ENCODE results near the gene ABHD2. TPM values are rescaled to one million over a fixed set of nuclear protein-coding genes. Genes with fewer than 3 reads are reported as not detected.
"Not testable (repeated sequence)": the region's sequence is repeated elsewhere in the genome, so short reads cannot be mapped to it uniquely, and the experiment has no call there.

The ABHD2 gene
- total and polyA plus RNA-seq, 2 donors (not counting 1 experiment from before 2014, with no cell fraction given): 39.5 to 84.9 TPM

DNA sequence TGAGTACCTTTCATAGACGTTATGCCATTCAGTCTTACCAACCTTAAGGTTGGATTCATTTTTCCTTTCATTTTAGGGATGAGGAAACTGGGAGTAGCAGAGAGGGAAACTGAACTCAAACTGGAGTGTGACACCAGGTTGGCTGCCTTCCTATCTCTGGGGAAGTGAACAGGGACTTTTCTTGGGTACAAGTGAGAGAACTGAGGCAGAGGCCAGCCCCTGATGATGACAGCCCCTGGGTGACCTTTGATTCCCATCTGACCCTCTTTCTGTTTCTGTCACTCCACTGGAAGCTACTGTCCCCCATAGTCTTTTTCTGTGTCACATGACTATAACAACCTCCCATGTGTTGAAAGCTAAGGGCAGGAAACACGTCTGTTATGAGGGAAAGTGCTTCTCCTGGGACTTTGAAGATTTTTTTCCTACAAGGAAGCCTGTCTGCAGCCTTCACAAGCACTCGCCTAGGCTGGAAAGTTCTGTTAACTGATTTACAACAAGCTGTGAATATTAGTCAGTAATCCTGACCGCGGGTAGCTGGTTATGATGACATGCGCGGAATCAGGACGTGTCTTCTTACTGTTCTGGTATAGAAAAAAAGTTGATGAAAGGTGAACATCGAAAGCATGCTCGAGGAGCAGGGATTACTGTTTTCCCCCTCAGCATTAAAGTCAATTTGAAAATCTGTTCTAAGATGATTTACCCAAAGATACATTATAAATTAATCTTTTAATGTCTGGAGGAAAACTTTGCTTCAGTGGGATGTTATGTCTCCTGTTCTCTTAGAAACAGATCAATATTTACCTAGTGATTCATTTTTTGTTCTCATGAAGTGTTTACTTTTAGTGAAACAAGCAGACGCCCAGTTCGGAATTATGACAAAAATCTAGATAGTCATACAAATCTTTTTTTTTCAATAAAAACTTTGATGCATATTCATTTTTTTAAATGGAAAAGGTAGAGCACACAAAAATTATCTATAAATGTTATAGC lies 31.5 kb downstream of the ABHD2 start:
- Histone ChIP-seq H3K4me2 (ENCODE audit: extremely low read depth, insufficient read depth, low read length) (peak overlapping the region; percentile 7), H3K27ac (ENCODE audit: insufficient read depth, low read length) (peak overlapping the region; percentile 65), H3K36me3 (ENCODE audit: control insufficient read depth, insufficient read depth, low read length) (peaks cover 3% of the 10 kb centered on the region), H3K27me3 (ENCODE audit: control insufficient read depth, insufficient read depth, low read length) (no peaks in the 10 kb centered on the region), H3K9ac (ENCODE audit: insufficient read depth, low read length) (peak overlapping the region; percentile 40), H3K79me2 (ENCODE audit: control insufficient read depth, insufficient read depth, low read length) (no peaks in the 10 kb centered on the region), H3K4me3 (replicated peaks in 1 of 4; ENCODE audit: control extremely low read depth in 1 of 4, insufficient read depth in 1 of 4, low read depth in 3 of 4, low read length in 4 of 4) (no peak overlapping the region), H3K4me1 (ENCODE audit: control insufficient read depth, extremely low read depth, insufficient read depth, low read length) (peaks cover 6% of the 10 kb centered on the region), H2AFZ (ENCODE audit: low read length) (no peak overlapping the region), H4K20me1 (ENCODE audit: control insufficient read depth, extremely low read depth, insufficient read depth, low read length) (no peaks in the 10 kb centered on the region), H3K9me3 (ENCODE audit: control insufficient read depth, insufficient read depth, low read depth, low read length) (no peaks in the 10 kb centered on the region)
- TF ChIP-seq, protein P1, sequence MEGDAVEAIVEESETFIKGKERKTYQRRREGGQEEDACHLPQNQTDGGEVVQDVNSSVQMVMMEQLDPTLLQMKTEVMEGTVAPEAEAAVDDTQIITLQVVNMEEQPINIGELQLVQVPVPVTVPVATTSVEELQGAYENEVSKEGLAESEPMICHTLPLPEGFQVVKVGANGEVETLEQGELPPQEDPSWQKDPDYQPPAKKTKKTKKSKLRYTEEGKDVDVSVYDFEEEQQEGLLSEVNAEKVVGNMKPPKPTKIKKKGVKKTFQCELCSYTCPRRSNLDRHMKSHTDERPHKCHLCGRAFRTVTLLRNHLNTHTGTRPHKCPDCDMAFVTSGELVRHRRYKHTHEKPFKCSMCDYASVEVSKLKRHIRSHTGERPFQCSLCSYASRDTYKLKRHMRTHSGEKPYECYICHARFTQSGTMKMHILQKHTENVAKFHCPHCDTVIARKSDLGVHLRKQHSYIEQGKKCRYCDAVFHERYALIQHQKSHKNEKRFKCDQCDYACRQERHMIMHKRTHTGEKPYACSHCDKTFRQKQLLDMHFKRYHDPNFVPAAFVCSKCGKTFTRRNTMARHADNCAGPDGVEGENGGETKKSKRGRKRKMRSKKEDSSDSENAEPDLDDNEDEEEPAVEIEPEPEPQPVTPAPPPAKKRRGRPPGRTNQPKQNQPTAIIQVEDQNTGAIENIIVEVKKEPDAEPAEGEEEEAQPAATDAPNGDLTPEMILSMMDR (conservative IDR thresholded peaks at IDR 0.05 in 1 of 2, IDR thresholded peaks at IDR 0.05 in 1 of 2; ENCODE audit: low read depth in 1 of 2, low read length in 2 of 2): no peak
- TF ChIP-seq EZH2 (IDR thresholded peaks at IDR 0.05; ENCODE audit: low read length, missing control alignments): no peak
- DNase-seq (ENCODE audit: low read depth in 2 of 2): peak; percentile 54 to 76

- H3K9ac ChIP-seq (ENCODE audit: insufficient read depth, low read length); H2AFZ ChIP-seq (ENCODE audit: low read length); H3K4me1 ChIP-seq (ENCODE audit: control insufficient read depth, extremely low read depth, insufficient read depth, low read length); H3K4me2 ChIP-seq (ENCODE audit: extremely low read depth, insufficient read depth, low read length); H4K20me1 ChIP-seq (ENCODE audit: control insufficient read depth, extremely low read depth, insufficient read depth, low read length); H3K27me3 ChIP-seq (ENCODE audit: control insufficient read depth, insufficient read depth, low read length); H3K9me3 ChIP-seq (ENCODE audit: control insufficient read depth, insufficient read depth, low read depth, low read length); H3K4me3 ChIP-seq (replicated peaks in 1 of 4; ENCODE audit: control extremely low read depth in 1 of 4, insufficient read depth in 1 of 4, low read depth in 3 of 4, low read length in 4 of 4); H3K36me3 ChIP-seq (ENCODE audit: control insufficient read depth, insufficient read depth, low read length); DNase-seq (ENCODE audit: low read depth in 2 of 2); H3K79me2 ChIP-seq (ENCODE audit: control insufficient read depth, insufficient read depth, low read length): not testable (repeated sequence)
- peak overlapping the region; percentile 23 for H3K27ac ChIP-seq (ENCODE audit: insufficient read depth, low read length)
Observed at GRCh38 chr15:89120479-89121000, 32.3 kb downstream of the ABHD2 start.

DNA sequence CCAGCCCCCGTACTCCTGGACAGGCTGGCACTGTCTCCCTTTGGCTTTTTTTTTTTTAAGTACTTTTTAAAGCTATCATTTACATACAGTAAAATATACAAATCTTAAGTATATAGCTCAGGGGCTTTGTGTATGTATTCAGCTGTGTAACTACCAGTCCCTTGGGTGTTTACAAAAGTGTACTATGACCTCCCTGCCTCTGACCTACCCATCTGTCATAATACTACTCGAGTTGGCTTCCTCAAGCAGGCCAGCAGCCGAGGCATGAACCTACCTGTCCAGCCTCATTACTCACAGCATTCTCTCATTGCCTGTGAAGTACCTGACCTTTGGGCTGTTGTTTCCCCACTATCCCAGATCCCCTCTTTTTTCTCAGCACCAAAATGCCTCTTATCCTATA lies 33.2 kb downstream of the ABHD2 start:
- Histone ChIP-seq H3K36me3 (ENCODE audit: control insufficient read depth, insufficient read depth, low read length) (peaks cover 5% of the 10 kb centered on the region), H3K4me3 (replicated peaks in 1 of 4; ENCODE audit: control extremely low read depth in 1 of 4, insufficient read depth in 1 of 4, low read depth in 3 of 4, low read length in 4 of 4) (no peak overlapping the region), H3K4me1 (ENCODE audit: control insufficient read depth, extremely low read depth, insufficient read depth, low read length) (peaks cover 4% of the 10 kb centered on the region), H3K27me3 (ENCODE audit: control insufficient read depth, insufficient read depth, low read length) (no peaks in the 10 kb centered on the region), H3K4me2 (ENCODE audit: extremely low read depth, insufficient read depth, low read length) (no peak overlapping the region), H3K9me3 (ENCODE audit: control insufficient read depth, insufficient read depth, low read depth, low read length) (no peaks in the 10 kb centered on the region), H3K9ac (ENCODE audit: insufficient read depth, low read length) (no peak overlapping the region), H3K79me2 (ENCODE audit: control insufficient read depth, insufficient read depth, low read length) (no peaks in the 10 kb centered on the region), H3K27ac (ENCODE audit: insufficient read depth, low read length) (no peak overlapping the region), H4K20me1 (ENCODE audit: control insufficient read depth, extremely low read depth, insufficient read depth, low read length) (no peaks in the 10 kb centered on the region), H2AFZ (ENCODE audit: low read length) (no peak overlapping the region)
- DNase-seq (ENCODE audit: low read depth in 2 of 2): no peak
- no peak for TF ChIP-seq EZH2 (IDR thresholded peaks at IDR 0.05; ENCODE audit: low read length, missing control alignments)
- TF ChIP-seq, protein P1 (conservative IDR thresholded peaks at IDR 0.05 in 1 of 2, IDR thresholded peaks at IDR 0.05 in 1 of 2; ENCODE audit: low read depth in 1 of 2, low read length in 2 of 2): no peak

Data from fibroblast of lung (primary cell).